ENCODE data around the gene DLG5.

The DLG5 gene

DNA sequence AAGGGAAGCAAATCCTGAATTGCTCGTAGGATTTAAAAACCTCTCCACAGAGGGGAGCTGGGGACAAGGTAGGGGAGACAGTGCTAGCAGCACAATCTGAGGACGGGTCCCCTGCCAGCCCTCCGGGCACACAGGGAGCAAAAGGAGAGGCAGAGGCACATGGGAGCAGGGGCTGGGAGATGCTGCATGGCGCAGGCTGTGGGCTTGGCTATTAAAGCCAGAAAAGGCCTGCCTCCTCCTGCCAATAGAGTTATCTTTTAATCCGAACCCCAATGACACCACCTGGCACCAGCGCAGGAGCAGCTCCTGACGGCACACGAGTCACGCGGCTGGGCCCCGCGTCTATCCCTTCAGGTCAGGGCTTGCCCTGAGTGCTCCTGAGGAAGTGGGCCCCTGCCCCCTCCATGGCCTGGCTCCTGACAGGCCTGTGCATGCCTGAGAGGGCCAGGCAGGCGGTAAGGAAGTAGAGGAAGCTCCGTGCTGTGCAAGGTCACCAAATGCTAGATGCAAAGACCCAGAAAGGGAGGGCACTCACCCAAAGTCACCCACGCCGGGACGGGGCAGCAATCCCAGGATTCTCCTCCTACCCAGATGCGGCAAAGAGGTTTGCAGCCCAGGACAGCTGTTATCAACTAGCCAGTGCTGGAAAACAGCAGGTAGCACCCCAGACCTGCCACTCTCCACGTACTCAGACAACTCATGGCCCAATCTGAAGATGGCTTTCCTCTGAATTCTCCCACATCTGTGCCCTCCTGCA is 28.1 kb downstream of the DLG5 start:
- no peak for TF ChIP-seq ZNF274 (IDR thresholded peaks at IDR 0.05; ENCODE audit: low read depth, low read length)
- no peak overlapping the region for H3K4me3 ChIP-seq (ENCODE audit: low read length)

GRCh38 chr10:77896058-77896457 is 30.5 kb downstream of the DLG5 start:
- no peak for TF ChIP-seq ZNF274 (IDR thresholded peaks at IDR 0.05; ENCODE audit: low read depth, low read length)

DNA sequence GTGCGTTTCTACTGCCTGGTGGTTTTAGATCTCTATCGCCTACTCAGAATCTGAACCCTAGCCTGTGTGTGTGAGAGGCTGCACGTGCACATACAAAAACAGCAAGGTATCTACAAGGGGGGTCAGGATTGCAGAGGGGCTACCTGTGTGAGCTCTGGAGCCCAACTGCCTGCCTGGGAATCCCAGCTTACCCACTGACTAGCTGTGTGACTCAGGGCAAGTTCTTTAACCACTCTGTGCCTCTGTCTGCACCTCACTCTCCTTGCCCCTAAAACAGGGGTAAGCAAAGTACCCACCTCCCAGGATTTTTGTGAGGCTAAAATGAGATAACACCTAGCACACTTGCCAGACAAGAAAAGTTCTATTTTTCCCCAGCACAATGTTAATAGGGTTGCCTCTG is 32.5 kb downstream of the DLG5 start:
- H3K4me3 ChIP-seq (ENCODE audit: low read length) = no peak overlapping the region
- TF ChIP-seq ZNF274 (IDR thresholded peaks at IDR 0.05; ENCODE audit: low read depth, low read length) = no peak

More at GRCh38 chr10:77896058-77896457, 30.5 kb downstream of the DLG5 start:
- H3K4me3 ChIP-seq (ENCODE audit: low read length) = no peak overlapping the region

- no peak overlapping the region for H3K4me3 ChIP-seq (ENCODE audit: low read length)
- TF ChIP-seq ZNF274 (IDR thresholded peaks at IDR 0.05; ENCODE audit: low read depth, low read length) = no peak
Observed at GRCh38 chr10:77893386-77893785, 33.2 kb downstream of the DLG5 start.

DNA sequence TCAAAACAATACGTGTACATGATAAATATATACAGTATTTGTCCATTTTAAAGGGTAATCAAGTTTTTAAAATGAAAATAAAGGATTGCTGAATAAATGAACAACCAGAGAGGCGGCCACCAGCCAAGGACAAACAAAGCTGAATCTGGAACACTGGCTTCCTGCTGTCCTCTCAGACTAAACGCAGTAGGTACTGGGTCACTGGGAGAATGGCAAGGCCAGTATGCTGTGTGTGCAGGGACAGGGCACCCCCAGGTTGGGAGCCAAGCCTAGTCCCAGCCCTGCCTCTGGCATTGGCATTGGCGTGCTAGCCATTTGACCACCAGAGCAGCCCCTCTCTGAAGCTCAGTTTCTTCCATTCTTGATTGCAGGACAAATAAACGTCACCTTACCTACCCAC is 33.8 kb downstream of the DLG5 start:
- TF ChIP-seq ZNF274 (IDR thresholded peaks at IDR 0.05; ENCODE audit: low read depth, low read length) = no peak
- H3K4me3 ChIP-seq (ENCODE audit: low read length) = no peak overlapping the region

DNA sequence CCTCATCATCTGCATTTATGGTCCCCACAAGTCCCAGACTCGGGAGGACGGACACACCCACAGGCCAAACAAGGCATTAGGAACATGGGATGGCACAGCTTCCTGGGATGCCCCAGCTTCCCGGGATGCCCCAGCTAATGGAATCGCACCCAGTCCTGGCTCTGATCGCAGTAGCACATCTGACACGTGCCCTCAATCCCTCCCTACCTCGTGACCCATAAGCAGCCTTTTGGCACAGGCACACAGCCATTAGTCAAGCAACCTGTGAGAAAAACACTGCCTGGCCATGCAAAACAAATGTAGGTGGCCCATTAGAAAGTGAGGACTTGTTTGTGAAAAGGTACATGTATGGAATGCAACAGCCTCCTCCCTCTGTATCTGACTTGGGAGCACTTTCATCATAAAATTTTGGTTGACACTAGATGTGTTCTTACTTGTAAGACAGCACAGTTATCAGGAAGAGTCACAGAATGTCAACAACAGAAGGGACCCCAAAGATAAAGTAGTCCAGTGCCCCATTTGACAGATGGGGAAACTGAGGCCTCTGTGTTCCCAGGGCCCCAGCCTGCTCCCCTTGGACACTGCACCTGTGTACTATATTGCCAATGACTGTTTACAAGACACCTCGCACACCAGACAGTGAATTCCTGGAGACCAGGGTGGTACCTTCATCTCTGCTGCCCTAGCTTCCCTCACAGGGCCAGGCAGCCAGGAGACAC is 34.4 kb downstream of the DLG5 start:
- no peak for TF ChIP-seq ZNF274 (IDR thresholded peaks at IDR 0.05; ENCODE audit: low read depth, low read length)
- H3K4me3 ChIP-seq (ENCODE audit: low read length) = no peak overlapping the region

GRCh38 chr10:77890097-77890496 is 36.5 kb downstream of the DLG5 start:
- no peak for TF ChIP-seq ZNF274 (IDR thresholded peaks at IDR 0.05; ENCODE audit: low read depth, low read length)

DNA sequence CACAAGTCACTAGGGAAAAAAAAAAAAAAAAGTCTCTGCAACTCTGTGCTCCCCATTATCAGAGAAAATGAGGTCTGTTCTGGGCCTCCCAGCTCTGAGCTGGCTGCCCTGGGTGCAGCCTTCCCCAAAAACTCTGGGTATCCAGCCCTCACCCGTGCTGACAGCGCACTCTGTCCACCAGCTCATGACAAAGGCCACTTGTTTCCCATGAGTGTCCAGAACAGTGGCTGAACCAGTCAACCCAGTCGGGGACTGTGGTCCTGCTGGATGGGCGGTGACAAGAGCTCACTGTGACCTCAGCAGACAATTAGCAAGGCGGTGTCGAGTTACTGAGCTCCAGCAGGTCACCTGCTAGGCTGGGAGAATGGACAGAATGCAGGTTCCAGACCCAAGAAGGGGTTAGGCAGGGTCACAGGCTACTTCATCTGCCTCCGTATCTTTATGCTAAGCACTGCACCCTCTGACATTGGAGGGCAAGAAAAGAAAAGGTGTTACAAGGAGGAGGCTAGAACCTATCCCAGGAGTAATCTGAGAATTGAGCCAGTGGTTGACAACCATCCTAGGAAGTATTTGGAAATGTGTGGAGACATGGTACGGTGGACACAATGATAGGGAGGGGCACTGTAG is 37.2 kb downstream of the DLG5 start:
- no peak for TF ChIP-seq ZNF274 (IDR thresholded peaks at IDR 0.05; ENCODE audit: low read depth, low read length)
- H3K4me3 ChIP-seq (ENCODE audit: low read length) = no peak overlapping the region

More at GRCh38 chr10:77890097-77890496, 36.5 kb downstream of the DLG5 start:
- no peak overlapping the region for H3K4me3 ChIP-seq (ENCODE audit: low read length)

- no peak for TF ChIP-seq ZNF274 (IDR thresholded peaks at IDR 0.05; ENCODE audit: low read depth, low read length)
- H3K4me3 ChIP-seq (ENCODE audit: low read length) = no peak overlapping the region
Observed at GRCh38 chr10:77888356-77888703, 38.2 kb downstream of the DLG5 start.

- H3K4me3 ChIP-seq (ENCODE audit: low read length) = no peak overlapping the region
- TF ChIP-seq ZNF274 (IDR thresholded peaks at IDR 0.05; ENCODE audit: low read depth, low read length) = no peak
Observed at GRCh38 chr10:77887631-77888355, 38.8 kb downstream of the DLG5 start.

DNA sequence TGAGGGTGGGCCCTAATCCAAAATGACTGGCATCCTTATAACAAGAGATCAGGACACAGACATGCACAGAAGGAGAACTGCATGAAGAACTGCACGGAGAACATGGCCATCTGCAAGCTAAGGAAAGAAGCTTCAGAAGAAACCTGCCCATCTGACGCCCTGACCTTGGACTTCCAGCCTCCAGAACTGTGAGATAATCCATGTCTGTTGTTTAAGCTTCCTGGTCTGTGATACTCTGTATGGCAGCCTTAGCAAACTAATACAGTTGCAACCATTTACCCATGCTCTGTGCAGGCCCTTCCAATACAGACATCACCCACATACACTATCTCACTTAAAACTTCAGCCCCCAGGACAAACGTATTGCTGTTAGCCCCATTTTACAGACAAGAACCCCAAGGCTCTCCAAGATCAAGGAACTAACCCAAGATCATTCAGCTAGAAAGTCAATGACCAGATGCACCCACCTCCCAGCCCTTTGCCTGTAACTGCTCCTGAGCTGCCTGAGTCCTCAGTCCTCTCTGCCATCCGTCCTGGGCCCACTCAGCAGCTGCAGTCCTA is 39.7 kb downstream of the DLG5 start:
- TF ChIP-seq ZNF274 (IDR thresholded peaks at IDR 0.05; ENCODE audit: low read depth, low read length) = no peak
- no peak overlapping the region for H3K4me3 ChIP-seq (ENCODE audit: low read length)

- no peak overlapping the region for H3K4me3 ChIP-seq (ENCODE audit: low read length)
- no peak for TF ChIP-seq ZNF274 (IDR thresholded peaks at IDR 0.05; ENCODE audit: low read depth, low read length)
Observed at GRCh38 chr10:77884181-77884580, 42.4 kb downstream of the DLG5 start.

DNA sequence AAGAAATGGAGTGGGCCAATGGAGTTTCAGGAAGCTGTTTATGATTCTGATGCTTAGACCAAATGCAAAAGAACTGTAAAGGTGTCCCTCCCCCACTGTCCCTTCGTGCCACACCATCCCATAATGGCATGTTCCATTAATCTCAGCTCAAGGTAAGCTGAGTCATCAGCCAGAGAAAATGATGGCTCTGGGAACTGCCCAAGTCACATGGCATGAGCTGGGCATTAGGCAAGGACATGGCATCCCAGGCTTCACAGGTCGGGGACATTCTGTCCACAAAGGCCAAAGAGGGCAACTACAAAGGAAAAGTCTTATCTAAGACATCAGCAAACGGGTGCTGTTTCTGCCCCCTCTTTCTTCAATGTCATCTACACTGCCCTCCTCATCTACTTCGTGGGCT is 44.9 kb downstream of the DLG5 start:
- H3K4me3 ChIP-seq (ENCODE audit: low read length) = no peak overlapping the region
- no peak for TF ChIP-seq ZNF274 (IDR thresholded peaks at IDR 0.05; ENCODE audit: low read depth, low read length)

- TF ChIP-seq ZNF274 (IDR thresholded peaks at IDR 0.05; ENCODE audit: low read depth, low read length) = no peak
- H3K4me3 ChIP-seq (ENCODE audit: low read length) = no peak overlapping the region
Observed at GRCh38 chr10:77881222-77881621, 45.3 kb downstream of the DLG5 start.
